WTC11 (cell line): Measurements from ENCODE around the gene ADGRV1. TPM values are rescaled to one million over a fixed set of nuclear protein-coding genes. Genes with fewer than 3 reads are reported as not detected.
A peak's percentile ranks its signal among the peaks of the same experiment; 100 is the strongest.

Experiments used
- ATAC-seq: fragments of 200-7000 bp; cut with Tn5 transposase; 2 replicates; pipeline ENCODE4 v1.10.0; 2021; ENCODE audit warnings: mild to moderate bottlenecking, moderate library complexity
- CTCF ChIA-PET: fragments of 300-600 bp; sonication (Branson Sonifier 250); formaldehyde crosslinking; loops from one replicate; lab custom pipeline; 2021; ENCODE audit warnings: antibody characterized with exemption; lab: Charles Lee
- POLR2A ChIA-PET: fragments of 350-600 bp; sonication (Branson Sonifier 250); formaldehyde crosslinking; loops from one replicate; lab custom pipeline; 2021; ENCODE audit warnings: antibody characterized with exemption; lab: Charles Lee
- DNase-seq: peaks from one replicate; pipeline ENCODE4 v3.0.0; 2021; ENCODE audit warnings: low spot score
- H3K27ac Mint-ChIP-seq: 2 replicates; pipeline ENCODE4 v1.8.0; 2021; ENCODE audit warnings: mixed read lengths
- H3K27me3 Mint-ChIP-seq: 2 replicates; pipeline ENCODE4 v1.8.0; 2021; ENCODE audit warnings: low read depth, mild to moderate bottlenecking, moderate library complexity, mixed read lengths
- H3K36me3 Mint-ChIP-seq: 2 replicates; pipeline ENCODE4 v1.8.0; 2021; ENCODE audit warnings: mixed read lengths
- H3K4me1 Mint-ChIP-seq: 2 replicates; pipeline ENCODE4 v1.8.0; 2022; ENCODE audit warnings: mixed read lengths
- H3K4me3 Mint-ChIP-seq: 2 replicates; pipeline ENCODE4 v1.8.0; 2021; ENCODE audit warnings: mild to moderate bottlenecking, moderate library complexity, mixed read lengths
- H3K9me3 Mint-ChIP-seq: 2 replicates; pipeline ENCODE4 v1.8.0; 2021; ENCODE audit warnings: mixed read lengths
- CREB1 ChIP-seq: sonication (generic); formaldehyde crosslinking; IDR thresholded peaks from 2 replicates; pipeline ENCODE4 v1.8.0; 2023; ENCODE audit warnings: mild to moderate bottlenecking, missing genetic modification reagents
- ESRRA ChIP-seq: sonication (generic); formaldehyde crosslinking; IDR thresholded peaks from 2 replicates; pipeline ENCODE4 v1.8.1; 2022; ENCODE audit warnings: mild to moderate bottlenecking, missing genetic modification reagents, borderline replicate concordance
- FOXP1 ChIP-seq: sonication (generic); formaldehyde crosslinking; IDR thresholded peaks from 2 replicates; pipeline ENCODE4 v1.8.0; 2022; ENCODE audit warnings: missing genetic modification reagents, mild to moderate bottlenecking, moderate library complexity, borderline replicate concordance
- GABPB1 ChIP-seq: sonication (generic); formaldehyde crosslinking; IDR thresholded peaks from 2 replicates; pipeline ENCODE4 v1.8.1; 2023; ENCODE audit warnings: mild to moderate bottlenecking, missing genetic modification reagents
- GRHL2 ChIP-seq: fragments of 250-450 bp; sonication (Bioruptor Pico); IDR thresholded peaks from 2 replicates; pipeline ENCODE4 v1.8.0; 2022; ENCODE audit warnings: mild to moderate bottlenecking, moderate library complexity; ENCODE audit not compliant: insufficient replicate concordance, severe bottlenecking
- JAZF1 ChIP-seq: fragments of 250-450 bp; sonication (Bioruptor Pico); IDR thresholded peaks from 2 replicates; pipeline ENCODE4 v1.9.0; 2021; ENCODE audit warnings: moderate library complexity, mild to moderate bottlenecking, inconsistent platforms
- MYBL2 ChIP-seq: sonication (generic); formaldehyde crosslinking; IDR thresholded peaks from 2 replicates; pipeline ENCODE4 v1.8.1; 2023; ENCODE audit warnings: mild to moderate bottlenecking, moderate library complexity, missing genetic modification reagents
- NFATC4 ChIP-seq: fragments of 250-450 bp; sonication (Bioruptor Pico); IDR thresholded peaks from 2 replicates; pipeline ENCODE4 v1.9.0; 2021; ENCODE audit warnings: mild to moderate bottlenecking
- OVOL2 ChIP-seq: fragments of 250-450 bp; sonication (Bioruptor Pico); IDR thresholded peaks from 2 replicates; pipeline ENCODE4 v1.9.0; 2021; ENCODE audit warnings: mild to moderate bottlenecking, borderline replicate concordance
- SOX15 ChIP-seq: fragments of 250-450 bp; sonication (Bioruptor Pico); IDR thresholded peaks from 2 replicates; pipeline ENCODE4 v1.9.0; 2021; ENCODE audit warnings: mild to moderate bottlenecking
- TCF7 ChIP-seq: sonication (generic); formaldehyde crosslinking; IDR thresholded peaks from 2 replicates; pipeline ENCODE4 v1.8.0; 2022; ENCODE audit warnings: mild to moderate bottlenecking, low read depth, missing genetic modification reagents, moderate library complexity
- TEAD1 ChIP-seq: sonication (generic); formaldehyde crosslinking; IDR thresholded peaks from 2 replicates; pipeline ENCODE4 v1.8.0; 2022; ENCODE audit warnings: mild to moderate bottlenecking, missing genetic modification reagents
- ZBTB21 ChIP-seq: sonication (generic); formaldehyde crosslinking; IDR thresholded peaks from 2 replicates; pipeline ENCODE4 v1.8.1; 2023; ENCODE audit warnings: mild to moderate bottlenecking, missing genetic modification reagents, borderline replicate concordance
- ZNF263 ChIP-seq: sonication (generic); formaldehyde crosslinking; IDR thresholded peaks from 2 replicates; pipeline ENCODE4 v1.8.1; 2022; ENCODE audit warnings: low read depth, mild to moderate bottlenecking, moderate library complexity, missing genetic modification reagents
- total RNA-seq: library from RNA; stranded (reverse); gene quantifications from 3 replicates; pipeline ENCODE4 v1.2.3, GENCODE V29; 2021
- TF ChIP-seq, protein P1 (sequence below): sonication (generic); formaldehyde crosslinking; IDR thresholded peaks from 2 replicates; pipeline ENCODE4 v1.8.1; 2022; ENCODE audit warnings: mild to moderate bottlenecking, missing genetic modification reagents, moderate library complexity, borderline replicate concordance
- TF ChIP-seq, protein P2 (sequence below): sonication (generic); formaldehyde crosslinking; IDR thresholded peaks from 2 replicates; pipeline ENCODE4 v1.8.0; 2022; ENCODE audit warnings: missing genetic modification reagents
- TF ChIP-seq, protein P3 (sequence below): sonication (generic); formaldehyde crosslinking; IDR thresholded peaks from 2 replicates; pipeline ENCODE4 v1.8.1; 2023; ENCODE audit warnings: mild to moderate bottlenecking, missing genetic modification reagents, moderate library complexity
- TF ChIP-seq, protein P4 (sequence below): sonication (generic); formaldehyde crosslinking; IDR thresholded peaks from 2 replicates; pipeline ENCODE4 v1.8.0; 2023; ENCODE audit warnings: mild to moderate bottlenecking, missing genetic modification reagents
- TF ChIP-seq, protein P5 (sequence below): sonication (generic); formaldehyde crosslinking; IDR thresholded peaks from 2 replicates; pipeline ENCODE4 v1.8.0; 2023; ENCODE audit warnings: missing genetic modification reagents
- TF ChIP-seq, protein P6 (sequence below): sonication (generic); formaldehyde crosslinking; IDR thresholded peaks from 2 replicates; pipeline ENCODE4 v1.8.0; 2022; ENCODE audit warnings: mild to moderate bottlenecking, missing genetic modification reagents
- TF ChIP-seq, protein P7 (sequence below): sonication (generic); formaldehyde crosslinking; conservative IDR thresholded peaks from 2 replicates; pipeline ENCODE4 v1.8.1; 2022; ENCODE audit warnings: mild to moderate bottlenecking, missing genetic modification reagents
- TF ChIP-seq, protein P8 (sequence below): fragments of 250-450 bp; sonication (Bioruptor Pico); IDR thresholded peaks from 2 replicates; pipeline ENCODE4 v1.9.0; 2021; ENCODE audit warnings: moderate library complexity, mild to moderate bottlenecking, inconsistent platforms, borderline replicate concordance

ADGRV1 gene
- total RNA-seq, 1 experiment from 2014 or later = 74.5 TPM

DNA sequence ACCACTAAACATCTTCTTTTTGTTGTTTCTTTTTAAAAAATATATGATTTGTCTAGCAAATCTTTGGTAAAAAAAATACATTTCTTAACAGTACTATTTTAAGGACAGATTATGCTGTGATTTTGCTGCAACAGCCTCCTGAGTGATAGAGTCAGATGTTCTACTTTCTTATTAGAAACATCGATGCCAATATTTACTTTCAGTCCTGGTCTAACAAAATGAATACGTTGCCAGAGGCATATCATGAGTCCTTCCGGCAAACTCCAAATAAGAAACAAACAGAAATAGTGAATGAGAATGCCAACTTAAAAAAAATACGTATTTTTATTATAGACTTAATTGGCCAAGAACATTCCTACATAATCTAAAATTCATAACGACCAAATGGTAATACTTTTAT lies 371.5 kb downstream of the ADGRV1 start:
- peak overlapping the region; percentile 94 for H3K4me3 Mint-ChIP-seq
- no peak for TF ChIP-seq MYBL2 (CRISPR knock-in tag)
- TF ChIP-seq, protein P1, sequence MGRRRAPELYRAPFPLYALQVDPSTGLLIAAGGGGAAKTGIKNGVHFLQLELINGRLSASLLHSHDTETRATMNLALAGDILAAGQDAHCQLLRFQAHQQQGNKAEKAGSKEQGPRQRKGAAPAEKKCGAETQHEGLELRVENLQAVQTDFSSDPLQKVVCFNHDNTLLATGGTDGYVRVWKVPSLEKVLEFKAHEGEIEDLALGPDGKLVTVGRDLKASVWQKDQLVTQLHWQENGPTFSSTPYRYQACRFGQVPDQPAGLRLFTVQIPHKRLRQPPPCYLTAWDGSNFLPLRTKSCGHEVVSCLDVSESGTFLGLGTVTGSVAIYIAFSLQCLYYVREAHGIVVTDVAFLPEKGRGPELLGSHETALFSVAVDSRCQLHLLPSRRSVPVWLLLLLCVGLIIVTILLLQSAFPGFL (CRISPR knock-in tag) = no peak
- peaks cover 38% of the 10 kb centered on the region for H3K4me1 Mint-ChIP-seq
- POLR2A ChIA-PET = interaction anchor here (1.5 kb wide), 1 partner anchor 453 kb away, joined by 3 read pairs; the partner anchor contains the start of gene ARRDC3
- H3K9me3 Mint-ChIP-seq = peaks cover 14% of the 10 kb centered on the region
- H3K36me3 Mint-ChIP-seq = peaks cover 19% of the 10 kb centered on the region
- CTCF ChIA-PET = interaction anchor here (1.0 to 1.4 kb wide), 2 partner anchors 455 to 489 kb away, joined by 3 read pairs; no protein-coding TSS in a partner anchor
- H3K27me3 Mint-ChIP-seq = no peaks in the 10 kb centered on the region
- ATAC-seq = no peak
- no peak overlapping the region for H3K27ac Mint-ChIP-seq
- DNase-seq = no peak

DNA sequence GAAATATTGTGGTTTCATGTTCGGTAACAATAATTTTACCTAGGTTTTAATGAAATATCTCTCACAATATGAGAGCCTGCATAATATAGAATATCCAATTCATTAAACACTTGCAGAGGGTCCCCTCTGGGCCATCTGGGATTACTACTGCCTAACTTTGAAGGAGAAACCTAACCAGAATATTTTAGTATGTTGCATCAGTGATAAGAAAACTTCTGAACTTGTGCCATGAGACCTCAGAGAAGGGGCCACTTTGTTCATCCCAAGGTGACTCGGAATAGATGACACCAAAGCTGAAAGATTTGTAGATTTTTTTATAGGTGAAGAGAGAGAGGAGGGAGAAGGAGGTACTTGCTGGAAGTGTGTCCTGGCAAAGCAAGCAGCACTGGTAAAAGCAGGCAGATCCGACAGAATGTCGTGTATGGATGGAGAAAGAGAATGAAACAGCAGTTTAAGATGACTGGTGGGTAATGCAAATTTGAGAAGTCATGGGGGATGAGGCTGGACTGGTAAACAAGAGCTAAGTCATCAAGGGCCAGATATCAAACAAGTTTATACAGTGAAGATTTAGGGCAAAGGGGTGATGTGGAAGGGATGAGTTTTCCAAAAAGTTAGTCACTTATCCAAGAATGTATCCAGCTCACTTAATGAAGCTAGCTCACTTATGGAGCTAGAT lies 372.3 kb downstream of the ADGRV1 start:
- ChIA-PET CTCF (interaction anchor here (1.4 kb wide), 1 partner anchor 65 kb away, joined by 4 read pairs; no protein-coding TSS in a partner anchor), POLR2A (interaction anchor here (1.1 kb wide), 1 partner anchor 450 kb away, joined by 3 read pairs; no protein-coding TSS in a partner anchor)
- Mint-ChIP-seq H3K36me3 (peaks cover 19% of the 10 kb centered on the region), H3K27me3 (no peaks in the 10 kb centered on the region), H3K9me3 (peaks cover 14% of the 10 kb centered on the region), H3K27ac (peak overlapping the region; percentile 68), H3K4me1 (peaks cover 38% of the 10 kb centered on the region), H3K4me3 (peak overlapping the region; percentile 12)
- no peak for DNase-seq
- TF ChIP-seq, protein P2, sequence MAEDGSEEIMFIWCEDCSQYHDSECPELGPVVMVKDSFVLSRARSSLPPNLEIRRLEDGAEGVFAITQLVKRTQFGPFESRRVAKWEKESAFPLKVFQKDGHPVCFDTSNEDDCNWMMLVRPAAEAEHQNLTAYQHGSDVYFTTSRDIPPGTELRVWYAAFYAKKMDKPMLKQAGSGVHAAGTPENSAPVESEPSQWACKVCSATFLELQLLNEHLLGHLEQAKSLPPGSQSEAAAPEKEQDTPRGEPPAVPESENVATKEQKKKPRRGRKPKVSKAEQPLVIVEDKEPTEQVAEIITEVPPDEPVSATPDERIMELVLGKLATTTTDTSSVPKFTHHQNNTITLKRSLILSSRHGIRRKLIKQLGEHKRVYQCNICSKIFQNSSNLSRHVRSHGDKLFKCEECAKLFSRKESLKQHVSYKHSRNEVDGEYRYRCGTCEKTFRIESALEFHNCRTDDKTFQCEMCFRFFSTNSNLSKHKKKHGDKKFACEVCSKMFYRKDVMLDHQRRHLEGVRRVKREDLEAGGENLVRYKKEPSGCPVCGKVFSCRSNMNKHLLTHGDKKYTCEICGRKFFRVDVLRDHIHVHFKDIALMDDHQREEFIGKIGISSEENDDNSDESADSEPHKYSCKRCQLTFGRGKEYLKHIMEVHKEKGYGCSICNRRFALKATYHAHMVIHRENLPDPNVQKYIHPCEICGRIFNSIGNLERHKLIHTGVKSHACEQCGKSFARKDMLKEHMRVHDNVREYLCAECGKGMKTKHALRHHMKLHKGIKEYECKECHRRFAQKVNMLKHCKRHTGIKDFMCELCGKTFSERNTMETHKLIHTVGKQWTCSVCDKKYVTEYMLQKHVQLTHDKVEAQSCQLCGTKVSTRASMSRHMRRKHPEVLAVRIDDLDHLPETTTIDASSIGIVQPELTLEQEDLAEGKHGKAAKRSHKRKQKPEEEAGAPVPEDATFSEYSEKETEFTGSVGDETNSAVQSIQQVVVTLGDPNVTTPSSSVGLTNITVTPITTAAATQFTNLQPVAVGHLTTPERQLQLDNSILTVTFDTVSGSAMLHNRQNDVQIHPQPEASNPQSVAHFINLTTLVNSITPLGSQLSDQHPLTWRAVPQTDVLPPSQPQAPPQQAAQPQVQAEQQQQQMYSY (CRISPR knock-in tag) = no peak
- TF ChIP-seq, protein P3, sequence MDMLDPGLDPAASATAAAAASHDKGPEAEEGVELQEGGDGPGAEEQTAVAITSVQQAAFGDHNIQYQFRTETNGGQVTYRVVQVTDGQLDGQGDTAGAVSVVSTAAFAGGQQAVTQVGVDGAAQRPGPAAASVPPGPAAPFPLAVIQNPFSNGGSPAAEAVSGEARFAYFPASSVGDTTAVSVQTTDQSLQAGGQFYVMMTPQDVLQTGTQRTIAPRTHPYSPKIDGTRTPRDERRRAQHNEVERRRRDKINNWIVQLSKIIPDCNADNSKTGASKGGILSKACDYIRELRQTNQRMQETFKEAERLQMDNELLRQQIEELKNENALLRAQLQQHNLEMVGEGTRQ (CRISPR knock-in tag) = no peak
- no peak for TF ChIP-seq TEAD1 (CRISPR knock-in tag)
- TF ChIP-seq OVOL2 (CRISPR knock-in tag) = no peak
- TF ChIP-seq, protein P4, sequence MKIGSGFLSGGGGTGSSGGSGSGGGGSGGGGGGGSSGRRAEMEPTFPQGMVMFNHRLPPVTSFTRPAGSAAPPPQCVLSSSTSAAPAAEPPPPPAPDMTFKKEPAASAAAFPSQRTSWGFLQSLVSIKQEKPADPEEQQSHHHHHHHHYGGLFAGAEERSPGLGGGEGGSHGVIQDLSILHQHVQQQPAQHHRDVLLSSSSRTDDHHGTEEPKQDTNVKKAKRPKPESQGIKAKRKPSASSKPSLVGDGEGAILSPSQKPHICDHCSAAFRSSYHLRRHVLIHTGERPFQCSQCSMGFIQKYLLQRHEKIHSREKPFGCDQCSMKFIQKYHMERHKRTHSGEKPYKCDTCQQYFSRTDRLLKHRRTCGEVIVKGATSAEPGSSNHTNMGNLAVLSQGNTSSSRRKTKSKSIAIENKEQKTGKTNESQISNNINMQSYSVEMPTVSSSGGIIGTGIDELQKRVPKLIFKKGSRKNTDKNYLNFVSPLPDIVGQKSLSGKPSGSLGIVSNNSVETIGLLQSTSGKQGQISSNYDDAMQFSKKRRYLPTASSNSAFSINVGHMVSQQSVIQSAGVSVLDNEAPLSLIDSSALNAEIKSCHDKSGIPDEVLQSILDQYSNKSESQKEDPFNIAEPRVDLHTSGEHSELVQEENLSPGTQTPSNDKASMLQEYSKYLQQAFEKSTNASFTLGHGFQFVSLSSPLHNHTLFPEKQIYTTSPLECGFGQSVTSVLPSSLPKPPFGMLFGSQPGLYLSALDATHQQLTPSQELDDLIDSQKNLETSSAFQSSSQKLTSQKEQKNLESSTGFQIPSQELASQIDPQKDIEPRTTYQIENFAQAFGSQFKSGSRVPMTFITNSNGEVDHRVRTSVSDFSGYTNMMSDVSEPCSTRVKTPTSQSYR (CRISPR knock-in tag) = no peak
- TF ChIP-seq JAZF1 = no peak
- TF ChIP-seq GABPB1 (CRISPR knock-in tag) = no peak
- no peak for TF ChIP-seq GRHL2
- TF ChIP-seq SOX15 (CRISPR knock-in tag) = no peak
- no peak for TF ChIP-seq ZNF263 (CRISPR knock-in tag)
- TF ChIP-seq NFATC4 (CRISPR knock-in tag) = no peak
- TF ChIP-seq ZBTB21 (CRISPR knock-in tag) = no peak
- no peak for TF ChIP-seq FOXP1 (CRISPR knock-in tag)
- TF ChIP-seq, protein P5, sequence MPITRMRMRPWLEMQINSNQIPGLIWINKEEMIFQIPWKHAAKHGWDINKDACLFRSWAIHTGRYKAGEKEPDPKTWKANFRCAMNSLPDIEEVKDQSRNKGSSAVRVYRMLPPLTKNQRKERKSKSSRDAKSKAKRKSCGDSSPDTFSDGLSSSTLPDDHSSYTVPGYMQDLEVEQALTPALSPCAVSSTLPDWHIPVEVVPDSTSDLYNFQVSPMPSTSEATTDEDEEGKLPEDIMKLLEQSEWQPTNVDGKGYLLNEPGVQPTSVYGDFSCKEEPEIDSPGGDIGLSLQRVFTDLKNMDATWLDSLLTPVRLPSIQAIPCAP (CRISPR knock-in tag) = no peak
- TF ChIP-seq ESRRA (CRISPR knock-in tag) = no peak
- no peak for TF ChIP-seq CREB1 (CRISPR knock-in tag)
- TF ChIP-seq, protein P6, sequence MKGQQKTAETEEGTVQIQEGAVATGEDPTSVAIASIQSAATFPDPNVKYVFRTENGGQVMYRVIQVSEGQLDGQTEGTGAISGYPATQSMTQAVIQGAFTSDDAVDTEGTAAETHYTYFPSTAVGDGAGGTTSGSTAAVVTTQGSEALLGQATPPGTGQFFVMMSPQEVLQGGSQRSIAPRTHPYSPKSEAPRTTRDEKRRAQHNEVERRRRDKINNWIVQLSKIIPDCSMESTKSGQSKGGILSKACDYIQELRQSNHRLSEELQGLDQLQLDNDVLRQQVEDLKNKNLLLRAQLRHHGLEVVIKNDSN (CRISPR knock-in tag) = no peak
- no peak for TF ChIP-seq TCF7 (CRISPR knock-in tag)
- TF ChIP-seq, protein P7, sequence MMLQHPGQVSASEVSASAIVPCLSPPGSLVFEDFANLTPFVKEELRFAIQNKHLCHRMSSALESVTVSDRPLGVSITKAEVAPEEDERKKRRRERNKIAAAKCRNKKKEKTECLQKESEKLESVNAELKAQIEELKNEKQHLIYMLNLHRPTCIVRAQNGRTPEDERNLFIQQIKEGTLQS (CRISPR knock-in tag) = no peak
- TF ChIP-seq, protein P8, sequence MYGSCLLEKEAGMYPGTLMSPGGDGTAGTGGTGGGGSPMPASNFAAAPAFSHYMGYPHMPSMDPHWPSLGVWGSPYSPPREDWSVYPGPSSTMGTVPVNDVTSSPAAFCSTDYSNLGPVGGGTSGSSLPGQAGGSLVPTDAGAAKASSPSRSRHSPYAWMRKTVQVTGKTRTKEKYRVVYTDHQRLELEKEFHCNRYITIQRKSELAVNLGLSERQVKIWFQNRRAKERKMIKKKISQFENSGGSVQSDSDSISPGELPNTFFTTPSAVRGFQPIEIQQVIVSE (CRISPR knock-in tag) = no peak
- ATAC-seq = peak; percentile 29; the same call in 1 of the 2 replicates
